ENCODE data around the gene TMEM218.

The TMEM218 gene

DNA sequence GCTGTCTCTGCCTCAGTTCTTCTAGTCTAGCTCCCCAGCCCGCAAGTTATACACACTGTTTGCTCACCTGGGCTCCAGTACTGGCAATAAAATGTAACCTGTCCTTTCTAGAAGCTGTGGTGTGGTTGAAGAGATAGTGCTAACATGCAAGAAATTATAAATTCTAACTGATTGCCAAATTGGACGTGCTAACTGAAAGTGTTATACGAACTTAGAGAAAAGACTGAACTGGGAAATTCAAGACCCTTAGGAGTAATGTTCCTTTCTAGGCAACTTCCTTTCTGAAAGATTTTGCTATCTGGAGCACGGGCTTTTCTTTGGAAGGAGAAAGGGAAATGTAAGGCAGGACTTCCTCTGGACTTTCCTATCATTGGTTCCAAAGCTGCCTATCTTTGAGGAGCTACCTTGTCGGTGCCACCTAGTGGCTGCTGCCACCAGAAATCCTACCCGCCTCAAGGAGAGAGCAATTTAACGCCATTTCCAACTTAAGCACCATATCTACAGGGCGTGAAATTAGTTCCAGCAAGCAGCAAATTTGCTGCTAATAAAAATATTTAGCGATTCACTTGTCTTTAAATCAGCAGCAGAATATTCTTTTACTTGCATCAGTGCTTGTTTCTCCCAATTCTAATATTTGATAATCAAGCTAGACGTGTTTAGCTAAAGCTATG, 12.7 kb upstream of the TMEM218 start:
- Histone ChIP-seq H3K27me3 (ENCODE audit: control insufficient read depth, insufficient read depth, low read length) (no peaks in the 10 kb centered on the region), H3K36me3 (ENCODE audit: control insufficient read depth, insufficient read depth, low read length) (no peaks in the 10 kb centered on the region), H3K4me1 (ENCODE audit: control insufficient read depth, insufficient read depth, low read length) (no peaks in the 10 kb centered on the region), H3K9ac (ENCODE audit: low read length) (no peak overlapping the region), H3K4me3 (ENCODE audit: low read length) (no peak overlapping the region), H3K27ac (ENCODE audit: low read depth, low read length) (no peak overlapping the region)

DNA sequence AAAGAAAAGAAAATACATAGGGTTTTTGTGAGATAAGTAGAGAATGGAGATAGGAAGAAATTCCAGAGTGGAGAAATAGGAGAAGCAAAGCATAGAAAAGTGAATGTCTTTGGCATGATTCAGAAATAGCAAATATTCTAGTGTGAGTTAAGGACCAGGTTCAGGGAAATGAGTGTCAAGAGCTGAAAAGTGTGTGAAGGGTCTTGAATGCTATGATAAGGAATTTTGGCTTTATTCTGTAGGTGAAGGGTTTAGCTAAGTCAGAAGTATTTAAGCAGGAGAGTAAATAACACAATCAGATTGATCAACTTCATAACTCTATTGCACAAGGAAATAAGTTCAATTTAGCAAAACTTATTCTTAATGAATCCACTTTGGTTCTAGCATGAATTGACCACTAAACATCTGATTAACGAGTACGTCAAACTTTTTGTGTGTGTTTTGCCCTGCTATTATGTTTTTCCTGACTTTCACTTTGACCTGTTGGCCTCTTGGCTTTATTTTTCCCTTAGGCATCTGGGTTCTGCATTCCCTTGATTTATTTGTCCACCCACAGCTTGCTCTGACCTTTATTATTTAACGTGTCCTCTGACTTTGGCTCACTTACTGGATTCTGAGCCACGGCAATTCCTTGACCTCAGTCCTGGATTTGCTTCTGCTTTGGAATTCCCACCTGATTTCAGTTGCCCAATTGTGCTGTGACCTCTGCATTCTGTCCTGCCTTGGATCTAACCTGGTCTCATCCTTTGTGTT, 11.9 kb upstream of the TMEM218 start:
- H3K36me3 ChIP-seq (ENCODE audit: control insufficient read depth, insufficient read depth, low read length): no peaks in the 10 kb centered on the region
- no peak overlapping the region for H3K27ac ChIP-seq (ENCODE audit: low read depth, low read length)
- no peaks in the 10 kb centered on the region for H3K27me3 ChIP-seq (ENCODE audit: control insufficient read depth, insufficient read depth, low read length)
- H3K4me1 ChIP-seq (ENCODE audit: control insufficient read depth, insufficient read depth, low read length): no peaks in the 10 kb centered on the region
- no peak overlapping the region for H3K9ac ChIP-seq (ENCODE audit: low read length)
- no peak overlapping the region for H3K4me3 ChIP-seq (ENCODE audit: low read length)

DNA sequence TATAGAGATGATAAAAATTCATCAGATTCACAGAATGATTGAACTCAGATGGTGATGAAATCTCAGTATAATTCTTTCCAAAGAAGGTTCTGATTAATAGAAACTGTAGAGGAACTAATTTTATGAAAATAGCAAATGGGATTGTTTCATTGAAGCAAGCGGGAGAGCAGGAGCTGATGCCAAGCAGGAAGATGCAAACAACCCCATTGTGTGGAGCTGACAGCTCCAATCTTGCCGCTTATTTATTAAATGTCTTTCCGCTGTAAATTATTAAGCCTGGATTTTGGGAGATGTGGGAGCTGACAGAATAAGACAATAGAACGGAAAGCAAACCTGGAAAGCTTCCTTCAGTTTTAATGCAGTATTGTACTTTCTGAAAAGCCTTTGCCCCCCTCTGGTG, 6.0 kb upstream of the TMEM218 start:
- Histone ChIP-seq H3K36me3 (ENCODE audit: control insufficient read depth, insufficient read depth, low read length) (no peaks in the 10 kb centered on the region), H3K9ac (ENCODE audit: low read length) (no peak overlapping the region), H3K27me3 (ENCODE audit: control insufficient read depth, insufficient read depth, low read length) (no peaks in the 10 kb centered on the region), H3K4me3 (ENCODE audit: low read length) (no peak overlapping the region), H3K27ac (ENCODE audit: low read depth, low read length) (no peak overlapping the region), H3K4me1 (ENCODE audit: control insufficient read depth, insufficient read depth, low read length) (no peaks in the 10 kb centered on the region)

DNA sequence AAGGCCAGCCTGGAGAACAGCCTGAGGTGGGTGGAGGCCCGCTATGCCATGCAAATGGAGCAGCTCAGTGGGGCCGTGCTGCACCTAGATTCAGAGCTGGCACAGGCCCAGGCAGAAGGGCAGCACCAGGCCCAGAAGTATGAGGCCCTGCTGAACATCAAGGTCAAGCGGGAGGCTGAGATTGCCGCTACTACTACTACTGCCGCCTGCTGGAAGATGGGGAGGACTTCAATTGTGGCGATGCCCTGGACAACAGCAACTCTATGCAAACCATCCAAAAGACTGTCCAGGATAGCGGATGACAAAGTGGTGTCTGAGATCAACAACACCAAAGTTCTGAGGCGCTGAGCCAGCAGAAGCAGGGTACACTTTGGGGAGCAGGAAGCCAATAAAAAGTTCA, 3.1 kb upstream of the TMEM218 start:
- H3K4me3 ChIP-seq (ENCODE audit: low read length): no peak overlapping the region
- H3K27me3 ChIP-seq (ENCODE audit: control insufficient read depth, insufficient read depth, low read length): no peaks in the 10 kb centered on the region
- H3K36me3 ChIP-seq (ENCODE audit: control insufficient read depth, insufficient read depth, low read length): no peaks in the 10 kb centered on the region
- no peak overlapping the region for H3K27ac ChIP-seq (ENCODE audit: low read depth, low read length)
- no peak overlapping the region for H3K9ac ChIP-seq (ENCODE audit: low read length)
- no peaks in the 10 kb centered on the region for H3K4me1 ChIP-seq (ENCODE audit: control insufficient read depth, insufficient read depth, low read length)

DNA sequence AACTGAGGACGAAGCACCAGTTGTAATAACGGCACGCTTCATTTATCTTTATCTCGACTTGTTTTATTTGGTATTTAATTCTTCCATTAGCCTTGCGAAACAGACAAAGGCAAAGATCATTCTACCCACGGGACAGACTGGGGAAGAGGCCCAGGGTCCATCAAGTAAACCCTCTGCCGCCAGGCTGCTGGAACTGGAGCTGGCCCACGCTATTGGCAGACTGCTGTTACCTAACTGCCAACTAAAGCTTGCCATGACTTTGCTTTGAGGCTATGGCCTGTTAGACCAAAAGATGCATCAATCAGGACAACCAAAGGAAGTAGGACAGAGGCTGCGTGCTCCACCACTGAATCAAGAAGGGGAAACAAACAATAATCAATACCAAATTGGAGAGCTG, 780 bp upstream of the TMEM218 start:
- Histone ChIP-seq H3K4me3 (ENCODE audit: low read length) (peak overlapping the region; percentile 71), H3K4me1 (ENCODE audit: control insufficient read depth, insufficient read depth, low read length) (no peaks in the 10 kb centered on the region), H3K27me3 (ENCODE audit: control insufficient read depth, insufficient read depth, low read length) (no peaks in the 10 kb centered on the region), H3K36me3 (ENCODE audit: control insufficient read depth, insufficient read depth, low read length) (no peaks in the 10 kb centered on the region), H3K9ac (ENCODE audit: low read length) (no peak overlapping the region), H3K27ac (ENCODE audit: low read depth, low read length) (peak overlapping the region; percentile 58)

DNA sequence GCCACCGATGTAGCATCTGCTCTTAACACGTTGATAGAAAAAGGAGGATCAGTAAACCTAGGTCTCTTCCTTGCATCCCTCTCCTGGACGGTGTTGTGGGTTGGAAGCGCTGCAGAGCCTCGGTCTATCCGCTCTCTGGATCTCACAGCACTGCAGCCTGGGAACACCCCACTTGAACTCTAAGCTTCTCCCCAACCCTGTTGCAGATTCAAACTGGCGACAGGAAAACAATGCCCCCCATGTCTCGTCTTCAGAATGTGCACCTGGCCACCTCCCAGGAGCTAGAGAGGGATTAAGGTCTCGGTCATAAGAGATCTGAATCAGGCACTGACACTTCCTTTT, 454 bp downstream of the TMEM218 start:
- H3K9ac ChIP-seq (ENCODE audit: low read length): peak overlapping the region; percentile 90
- H3K4me1 ChIP-seq (ENCODE audit: control insufficient read depth, insufficient read depth, low read length): no peaks in the 10 kb centered on the region
- no peaks in the 10 kb centered on the region for H3K36me3 ChIP-seq (ENCODE audit: control insufficient read depth, insufficient read depth, low read length)
- peak overlapping the region; percentile 97 for H3K4me3 ChIP-seq (ENCODE audit: low read length)
- H3K27me3 ChIP-seq (ENCODE audit: control insufficient read depth, insufficient read depth, low read length): no peaks in the 10 kb centered on the region
- H3K27ac ChIP-seq (ENCODE audit: low read depth, low read length): peak overlapping the region; percentile 72

DNA sequence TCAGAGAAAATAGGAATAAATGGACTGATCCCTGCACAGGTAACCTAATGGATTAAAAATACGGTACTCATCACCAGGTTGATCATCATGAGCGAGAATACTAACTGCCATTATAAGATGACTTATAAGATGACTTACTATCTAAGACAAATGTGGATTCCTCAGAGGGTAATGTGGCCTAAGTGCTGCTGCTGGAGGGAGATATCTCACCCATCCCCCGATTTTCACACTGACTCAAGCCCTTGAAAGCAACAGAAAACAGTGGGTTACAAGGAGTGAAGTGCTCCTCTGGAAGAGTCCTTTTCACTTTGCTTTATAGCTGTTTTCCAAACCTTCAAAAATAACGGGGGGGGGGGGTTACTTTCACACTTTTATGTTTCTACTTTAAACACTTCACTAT, 920 bp downstream of the TMEM218 start:
- H3K27me3 ChIP-seq (ENCODE audit: control insufficient read depth, insufficient read depth, low read length): no peaks in the 10 kb centered on the region
- no peak overlapping the region for H3K9ac ChIP-seq (ENCODE audit: low read length)
- no peaks in the 10 kb centered on the region for H3K36me3 ChIP-seq (ENCODE audit: control insufficient read depth, insufficient read depth, low read length)
- peak overlapping the region; percentile 97 for H3K4me3 ChIP-seq (ENCODE audit: low read length)
- H3K27ac ChIP-seq (ENCODE audit: low read depth, low read length): no peak overlapping the region
- no peaks in the 10 kb centered on the region for H3K4me1 ChIP-seq (ENCODE audit: control insufficient read depth, insufficient read depth, low read length)

DNA sequence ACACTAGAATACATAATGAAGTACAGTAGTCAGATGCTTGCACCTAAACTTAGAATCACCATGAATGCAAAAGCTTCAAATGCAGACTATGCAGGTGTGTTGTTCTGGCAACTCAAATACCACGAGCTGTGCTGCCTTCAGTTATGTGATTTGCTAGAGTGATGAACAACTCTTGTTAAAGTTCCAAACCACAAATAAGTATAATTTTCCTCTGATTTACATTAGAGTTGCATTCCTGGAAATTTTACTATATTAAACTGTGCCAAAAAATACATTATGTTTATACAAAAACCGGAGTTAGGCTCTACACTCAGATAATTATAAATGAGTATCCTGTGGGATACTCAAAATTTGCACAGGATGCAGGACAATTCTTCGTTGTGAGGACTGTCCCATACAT, 3.0 kb downstream of the TMEM218 start:
- Histone ChIP-seq H3K27ac (ENCODE audit: low read depth, low read length) (no peak overlapping the region), H3K27me3 (ENCODE audit: control insufficient read depth, insufficient read depth, low read length) (no peaks in the 10 kb centered on the region), H3K9ac (ENCODE audit: low read length) (no peak overlapping the region), H3K4me3 (ENCODE audit: low read length) (no peak overlapping the region), H3K4me1 (ENCODE audit: control insufficient read depth, insufficient read depth, low read length) (no peaks in the 10 kb centered on the region), H3K36me3 (ENCODE audit: control insufficient read depth, insufficient read depth, low read length) (no peaks in the 10 kb centered on the region)

DNA sequence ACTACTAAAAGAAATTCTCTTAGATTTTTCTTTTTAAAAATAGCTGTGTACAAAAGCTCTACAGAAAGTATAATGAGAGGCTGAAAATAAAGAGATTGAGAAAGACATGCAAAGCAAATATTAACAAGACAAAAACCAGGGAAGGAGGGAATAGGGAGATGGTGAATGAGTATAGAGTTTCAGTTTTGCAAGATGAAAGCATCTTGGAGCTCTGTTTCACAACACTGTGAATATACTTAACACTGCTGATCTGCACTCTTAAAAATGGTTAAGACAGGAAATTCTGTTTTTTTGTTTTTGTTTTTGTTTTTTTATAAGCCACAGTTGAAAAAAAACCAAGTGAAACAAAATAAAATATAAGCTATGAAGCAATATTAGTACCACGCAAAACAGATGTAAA, 5.5 kb downstream of the TMEM218 start:
- no peaks in the 10 kb centered on the region for H3K27me3 ChIP-seq (ENCODE audit: control insufficient read depth, insufficient read depth, low read length)
- no peak overlapping the region for H3K27ac ChIP-seq (ENCODE audit: low read depth, low read length)
- H3K4me3 ChIP-seq (ENCODE audit: low read length): no peak overlapping the region
- H3K9ac ChIP-seq (ENCODE audit: low read length): no peak overlapping the region
- H3K4me1 ChIP-seq (ENCODE audit: control insufficient read depth, insufficient read depth, low read length): peaks cover 13% of the 10 kb centered on the region
- no peaks in the 10 kb centered on the region for H3K36me3 ChIP-seq (ENCODE audit: control insufficient read depth, insufficient read depth, low read length)

DNA sequence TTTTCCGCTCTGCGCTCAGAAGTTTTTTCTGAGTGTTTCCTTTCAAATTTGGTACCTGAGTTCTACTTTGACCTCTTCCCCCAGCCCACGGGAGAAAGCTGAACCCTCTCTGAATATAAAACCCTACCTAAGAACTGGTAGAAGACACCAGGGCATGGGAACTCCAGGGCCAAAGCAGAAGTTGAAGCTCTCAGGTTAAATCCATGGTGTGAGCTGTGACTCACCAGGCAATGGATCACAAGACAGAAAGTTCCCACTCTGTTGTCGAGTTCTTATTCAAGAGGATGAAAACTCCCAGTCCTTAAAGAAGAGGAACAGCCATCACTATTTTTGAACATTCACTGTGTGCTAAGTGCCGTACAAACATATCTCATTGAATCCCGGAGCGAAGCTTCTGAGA, 8.9 kb downstream of the TMEM218 start:
- H3K4me3 ChIP-seq (ENCODE audit: low read length): no peak overlapping the region
- peak overlapping the region; percentile 78 for H3K27ac ChIP-seq (ENCODE audit: low read depth, low read length)
- no peaks in the 10 kb centered on the region for H3K27me3 ChIP-seq (ENCODE audit: control insufficient read depth, insufficient read depth, low read length)
- H3K9ac ChIP-seq (ENCODE audit: low read length): no peak overlapping the region
- H3K36me3 ChIP-seq (ENCODE audit: control insufficient read depth, insufficient read depth, low read length): peaks cover 5% of the 10 kb centered on the region
- peaks cover 13% of the 10 kb centered on the region for H3K4me1 ChIP-seq (ENCODE audit: control insufficient read depth, insufficient read depth, low read length)

DNA sequence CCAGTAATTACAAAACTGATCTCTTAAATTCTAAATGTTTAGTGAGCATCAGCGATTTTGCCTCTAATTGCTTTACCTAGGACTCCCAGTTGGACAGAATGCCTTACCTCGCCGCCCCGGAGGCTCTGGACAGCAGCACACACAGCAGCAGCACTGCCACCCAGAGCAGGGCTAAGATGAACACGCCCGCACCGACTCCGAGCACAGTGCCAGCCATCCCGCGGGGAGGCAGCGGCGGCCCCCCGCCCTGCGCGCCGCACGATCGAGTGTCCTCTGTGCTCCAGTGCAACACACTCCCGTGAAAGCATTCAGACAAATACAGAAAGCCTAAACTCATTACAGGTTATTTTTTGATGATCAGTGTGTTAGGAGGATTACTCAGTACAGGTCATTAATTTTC, 9.4 kb downstream of the TMEM218 start:
- Histone ChIP-seq H3K36me3 (ENCODE audit: control insufficient read depth, insufficient read depth, low read length) (peaks cover 5% of the 10 kb centered on the region), H3K9ac (ENCODE audit: low read length) (no peak overlapping the region), H3K27ac (ENCODE audit: low read depth, low read length) (peak overlapping the region; percentile 78), H3K27me3 (ENCODE audit: control insufficient read depth, insufficient read depth, low read length) (no peaks in the 10 kb centered on the region), H3K4me3 (ENCODE audit: low read length) (no peak overlapping the region), H3K4me1 (ENCODE audit: control insufficient read depth, insufficient read depth, low read length) (peaks cover 13% of the 10 kb centered on the region)

DNA sequence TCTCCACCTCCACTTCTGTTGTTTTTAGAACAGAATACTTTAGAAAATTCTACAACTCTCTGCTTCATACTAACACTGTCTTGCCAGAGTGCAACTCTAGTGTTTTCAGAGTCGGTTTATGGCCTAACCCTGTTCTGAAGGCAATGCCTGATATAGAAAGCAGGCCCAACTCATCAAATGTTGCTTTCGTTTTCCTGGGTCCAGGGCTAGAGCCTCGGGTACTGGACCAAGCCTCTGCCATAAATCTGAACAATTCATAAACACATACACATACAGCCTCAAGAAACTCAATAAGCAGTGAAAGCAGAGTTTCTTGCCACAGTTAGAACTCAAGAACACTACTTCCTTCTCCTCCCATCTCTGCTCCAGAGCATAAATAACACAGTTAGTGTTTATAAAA, 9.8 kb downstream of the TMEM218 start:
- H3K36me3 ChIP-seq (ENCODE audit: control insufficient read depth, insufficient read depth, low read length): peaks cover 6% of the 10 kb centered on the region
- H3K4me3 ChIP-seq (ENCODE audit: low read length): no peak overlapping the region
- peak overlapping the region; percentile 78 for H3K27ac ChIP-seq (ENCODE audit: low read depth, low read length)
- H3K27me3 ChIP-seq (ENCODE audit: control insufficient read depth, insufficient read depth, low read length): no peaks in the 10 kb centered on the region
- H3K4me1 ChIP-seq (ENCODE audit: control insufficient read depth, insufficient read depth, low read length): peaks cover 13% of the 10 kb centered on the region
- H3K9ac ChIP-seq (ENCODE audit: low read length): no peak overlapping the region

DNA sequence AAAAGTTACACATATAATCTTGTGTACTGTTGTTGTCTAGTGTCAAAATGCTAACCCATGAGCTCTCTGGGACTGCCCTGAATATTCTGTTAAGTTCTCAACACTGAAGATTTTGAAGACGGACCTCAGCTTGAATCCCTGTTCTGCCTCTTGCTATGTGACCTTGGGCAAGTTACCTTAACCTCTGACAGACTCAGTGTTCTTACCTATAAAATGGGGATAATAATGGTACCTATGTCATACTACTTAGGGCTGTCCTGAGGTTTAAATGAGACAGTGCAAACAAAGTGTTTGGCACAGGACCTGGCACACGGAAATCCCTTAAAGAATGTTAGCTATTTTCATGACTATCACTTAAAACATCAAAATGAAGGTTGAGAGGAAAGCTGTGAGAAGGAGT, 11.3 kb downstream of the TMEM218 start:
- Histone ChIP-seq H3K4me1 (ENCODE audit: control insufficient read depth, insufficient read depth, low read length) (peaks cover 13% of the 10 kb centered on the region), H3K27me3 (ENCODE audit: control insufficient read depth, insufficient read depth, low read length) (no peaks in the 10 kb centered on the region), H3K36me3 (ENCODE audit: control insufficient read depth, insufficient read depth, low read length) (peaks cover 8% of the 10 kb centered on the region), H3K27ac (ENCODE audit: low read depth, low read length) (peak overlapping the region; percentile 10), H3K4me3 (ENCODE audit: low read length) (no peak overlapping the region), H3K9ac (ENCODE audit: low read length) (no peak overlapping the region)
